Stimulated activated CD8-positive, alpha-beta memory T cell treated with anti-CD3 and anti-CD28 coated beads, Interleukin-2, amount 100 ng/mL, for 1 hour (primary cell): ENCODE measurements around the gene HSDL1.

Experiments used
- DNase-seq, 2 donors: peaks; one replicate each; pipeline ENCODE4 v3.0.0-alpha.2; 2020; ENCODE audit warnings: low read depth in 2 of 2

HSDL1 gene

GRCh38 chr16:84176192-84177053, 31.4 kb upstream of the HSDL1 start:
- DNase-seq: no peak

GRCh38 chr16:84175350-84176081, 30.5 kb upstream of the HSDL1 start:
- peak in 1 of 2 donors; percentile 32 for DNase-seq

GRCh38 chr16:84174396-84174795, 29.4 kb upstream of the HSDL1 start:
- no peak for DNase-seq

GRCh38 chr16:84169765-84170310, 24.9 kb upstream of the HSDL1 start:
- no peak for DNase-seq

- no peak for DNase-seq
Measured at GRCh38 chr16:84166796-84167695, 22.1 kb upstream of the HSDL1 start.

- no peak for DNase-seq
Measured at GRCh38 chr16:84165746-84166145, 20.8 kb upstream of the HSDL1 start.

GRCh38 chr16:84161801-84162200, 16.8 kb upstream of the HSDL1 start:
- DNase-seq: no peak

GRCh38 chr16:84161037-84161436, 16.1 kb upstream of the HSDL1 start:
- DNase-seq: no peak

GRCh38 chr16:84159800-84160199, 14.8 kb upstream of the HSDL1 start:
- no peak for DNase-seq

GRCh38 chr16:84159007-84159406, 14.0 kb upstream of the HSDL1 start:
- no peak for DNase-seq

GRCh38 chr16:84156342-84156784, 11.4 kb upstream of the HSDL1 start:
- no peak for DNase-seq

GRCh38 chr16:84155771-84156170, 10.8 kb upstream of the HSDL1 start:
- DNase-seq: no peak

GRCh38 chr16:84155226-84155625, 10.2 kb upstream of the HSDL1 start:
- DNase-seq: no peak

- DNase-seq: no peak
Measured at GRCh38 chr16:84153660-84154214, 8.8 kb upstream of the HSDL1 start.

GRCh38 chr16:84150926-84151325, 5.9 kb upstream of the HSDL1 start:
- DNase-seq: no peak

GRCh38 chr16:84144209-84144858, 643 bp downstream of the HSDL1 start:
- peak; percentile 1 to 25 for DNase-seq

GRCh38 chr16:84143784-84144199, 1.2 kb downstream of the HSDL1 start:
- DNase-seq: no peak

- no peak for DNase-seq
Measured at GRCh38 chr16:84143081-84143480, 1.9 kb downstream of the HSDL1 start.

- no peak for DNase-seq
Measured at GRCh38 chr16:84141143-84141670, 3.8 kb downstream of the HSDL1 start.

- no peak for DNase-seq
Measured at GRCh38 chr16:84139628-84140258, 5.2 kb downstream of the HSDL1 start.
